GM19023 (cell line): ENCODE data around the gene ENOX2.
A peak's percentile ranks its signal among the peaks of the same experiment; 100 is the strongest.
"Not testable (repeated sequence)": the region's sequence is repeated elsewhere in the genome, so short reads cannot be mapped to it uniquely, and the experiment has no call there.

ENCODE experiments used
- ATAC-seq: cut with Tn5 transposase; IDR thresholded peaks from one replicate; pipeline ENCODE4 v1.9.1; 2021; ENCODE audit warnings: mild to moderate bottlenecking, moderate library complexity; ENCODE audit not compliant: unreplicated experiment

ENOX2 gene

GRCh38 chrX:130902783-130903613 is at the start of gene ENOX2:
ENOX2 (minus strand) TSS chrX:130903209; CDS start chrX:130703216, 199,993 bp downstream.
- ATAC-seq, result peak; percentile 99

- peak; percentile 93 for ATAC-seq
These were observed 49.4 kb upstream of the ENOX2 start for GRCh38 chrX:130952266-130953043.

- no peak for ATAC-seq
These were observed 41.2 kb upstream of the ENOX2 start for GRCh38 chrX:130944230-130944629.

GRCh38 chrX:130937101-130937500 is 34.1 kb upstream of the ENOX2 start:
- no peak for ATAC-seq

GRCh38 chrX:130933358-130933757 is 30.3 kb upstream of the ENOX2 start:
- ATAC-seq, result no peak

- not testable (repeated sequence) for ATAC-seq
These were observed 17.4 kb upstream of the ENOX2 start for GRCh38 chrX:130920405-130920804.

GRCh38 chrX:130919676-130920075 is 16.7 kb upstream of the ENOX2 start:
- not testable (repeated sequence) for ATAC-seq

- ATAC-seq, result not testable (repeated sequence)
These were observed 15.5 kb upstream of the ENOX2 start for GRCh38 chrX:130918498-130918897.

- ATAC-seq, result peak; percentile 67
These were observed 13.8 kb upstream of the ENOX2 start for GRCh38 chrX:130916636-130917422.

GRCh38 chrX:130915302-130915701 is 12.3 kb upstream of the ENOX2 start:
- no peak for ATAC-seq

GRCh38 chrX:130909469-130910136 is 6.6 kb upstream of the ENOX2 start:
- ATAC-seq, result no peak

GRCh38 chrX:130906776-130907175 is 3.8 kb upstream of the ENOX2 start:
- no peak for ATAC-seq

- ATAC-seq, result no peak
These were observed 595 bp downstream of the ENOX2 start for GRCh38 chrX:130902446-130902782.

GRCh38 chrX:130896802-130897501 is 6.1 kb downstream of the ENOX2 start:
- ATAC-seq, result no peak

- no peak for ATAC-seq
These were observed 7.0 kb downstream of the ENOX2 start for GRCh38 chrX:130896026-130896425.

GRCh38 chrX:130895299-130895698 is 7.7 kb downstream of the ENOX2 start:
- ATAC-seq, result no peak

GRCh38 chrX:130893356-130894085 is 9.5 kb downstream of the ENOX2 start:
- ATAC-seq, result no peak

- no peak for ATAC-seq
These were observed 15.6 kb downstream of the ENOX2 start for GRCh38 chrX:130887376-130887775.

- no peak for ATAC-seq
These were observed 17.0 kb downstream of the ENOX2 start for GRCh38 chrX:130885996-130886395.
